Measurements from ENCODE around the gene MANSC1.

MANSC1 gene

DNA sequence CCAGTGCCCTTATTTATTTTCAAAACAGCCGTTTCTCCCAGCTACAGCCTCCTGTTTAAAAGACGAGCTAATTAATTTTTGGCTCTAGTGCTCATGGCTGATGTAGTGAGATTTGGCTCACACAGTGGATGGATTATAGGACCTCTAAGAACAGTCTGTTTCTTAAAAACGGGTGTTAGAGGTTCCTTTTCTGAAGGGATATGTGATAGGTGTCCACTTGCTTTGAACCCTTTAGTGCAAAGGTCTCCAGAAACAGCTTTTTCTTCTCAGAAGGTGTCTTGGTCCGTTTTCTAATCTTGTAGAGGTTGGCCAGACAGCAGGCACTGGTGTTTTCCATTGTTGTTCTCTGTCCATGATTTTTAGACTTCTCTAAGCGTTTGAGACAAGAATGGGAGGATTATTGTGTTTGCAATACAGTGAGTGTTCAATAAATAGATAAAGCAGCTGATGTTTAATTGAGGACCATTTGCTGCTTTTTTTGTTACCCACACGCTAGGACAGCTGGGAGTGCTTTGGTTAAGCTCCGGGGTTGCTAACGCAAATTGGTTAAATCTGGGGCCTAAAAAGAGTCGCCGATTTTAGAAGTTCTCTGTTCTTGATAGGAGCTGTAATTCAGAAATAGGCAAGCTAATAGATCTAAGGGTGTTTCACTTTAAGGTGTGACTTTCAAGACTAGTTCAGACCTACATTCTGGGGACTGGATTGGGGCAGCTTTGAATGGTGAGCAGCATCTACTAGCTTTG lies 7.8 kb upstream of the MANSC1 start:
- CTCF ChIA-PET = interaction anchor here (0.6 to 1.2 kb wide), 12 partner anchors 8 to 379 kb away, joined by 3 to 7 read pairs (median 3); partner anchors contain the start of gene MANSC1
- H3K27ac ChIP-seq (ENCODE audit: extremely low read depth, low read depth, low read length) = peak overlapping the region; percentile 87

DNA sequence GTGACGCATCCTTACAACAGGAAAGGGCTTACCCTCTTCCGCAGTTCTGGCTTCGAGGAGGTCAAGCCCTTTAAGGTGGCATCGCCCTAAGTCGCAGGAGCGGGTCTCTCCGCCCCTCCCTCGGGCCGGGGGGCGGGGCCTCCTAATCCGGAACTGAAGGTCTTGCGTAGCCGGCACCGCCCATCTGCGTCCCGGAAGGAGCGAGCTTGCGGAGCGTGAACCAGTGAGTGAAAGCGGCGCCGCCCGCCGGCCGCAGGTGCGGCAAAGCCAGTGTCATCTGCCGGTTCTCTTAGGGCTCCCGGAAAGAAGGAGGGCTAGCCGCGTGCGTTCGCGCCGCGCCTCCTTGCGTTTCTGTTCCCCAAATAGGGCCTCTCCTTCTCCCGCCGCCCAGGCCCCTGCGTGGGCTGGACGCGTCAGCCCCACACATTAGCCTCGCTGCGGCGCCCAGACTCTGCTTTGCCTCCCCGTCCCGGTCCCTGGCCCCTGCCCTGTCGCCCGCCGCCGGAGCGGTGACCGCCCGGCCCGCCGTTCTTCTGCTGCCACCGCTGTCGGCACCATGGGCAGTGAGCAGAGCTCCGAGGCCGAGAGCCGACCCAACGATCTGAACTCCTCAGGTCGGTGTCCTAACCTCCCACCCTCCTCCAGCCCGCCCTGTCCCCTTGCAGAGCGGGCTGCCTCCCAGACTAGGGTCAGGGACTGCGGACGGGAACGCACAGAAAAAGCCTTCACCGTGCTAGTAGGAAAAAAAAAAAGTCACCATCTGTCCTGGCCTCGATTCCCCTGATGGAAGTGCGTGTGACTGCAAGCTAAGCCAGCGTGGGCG lies 7.1 kb upstream of the MANSC1 start, which contains the start of gene BORCS5:
BORCS5 (plus strand) TSS at position 183 of the 823 bp plus-strand sequence; CDS start at position 557, 374 bp downstream.
- Histone ChIP-seq H3K4me1 (ENCODE audit: control insufficient read depth, insufficient read depth, low read length) (peaks cover 5% of the 10 kb centered on the region), H3K36me3 (ENCODE audit: control insufficient read depth in 2 of 2, insufficient read depth in 1 of 2, low read length in 2 of 2) (no peaks in the 10 kb centered on the region), H3K9me3 (ENCODE audit: control insufficient read depth, insufficient read depth, low read depth, low read length) (no peaks in the 10 kb centered on the region), H3K4me3 (ENCODE audit: low read depth, low read length) (peak within 1 kb of the TSS; percentile 83), H3K27ac (ENCODE audit: extremely low read depth, low read depth, low read length) (peak within 1 kb of the TSS; percentile 87)
- ChIA-PET CTCF (interaction anchor here (0.6 to 1.2 kb wide), 14 partner anchors 8 to 932 kb away, joined by 3 to 7 read pairs (median 4); partner anchors contain the start of gene MANSC1), POLR2A (interaction anchor here (0.5 to 2.1 kb wide), 18 partner anchors 7 to 707 kb away, joined by 3 to 12 read pairs (median 4); partner anchors contain the start of genes CDKN1B, ETV6, LRP6 and MANSC1)
- peak; percentile 64; the same call in 1 of the 2 replicates for TF ChIP-seq ZNF366 (tag by site-specific recombination; conservative IDR thresholded peaks at IDR 0.05)
- TF ChIP-seq, protein P1, sequence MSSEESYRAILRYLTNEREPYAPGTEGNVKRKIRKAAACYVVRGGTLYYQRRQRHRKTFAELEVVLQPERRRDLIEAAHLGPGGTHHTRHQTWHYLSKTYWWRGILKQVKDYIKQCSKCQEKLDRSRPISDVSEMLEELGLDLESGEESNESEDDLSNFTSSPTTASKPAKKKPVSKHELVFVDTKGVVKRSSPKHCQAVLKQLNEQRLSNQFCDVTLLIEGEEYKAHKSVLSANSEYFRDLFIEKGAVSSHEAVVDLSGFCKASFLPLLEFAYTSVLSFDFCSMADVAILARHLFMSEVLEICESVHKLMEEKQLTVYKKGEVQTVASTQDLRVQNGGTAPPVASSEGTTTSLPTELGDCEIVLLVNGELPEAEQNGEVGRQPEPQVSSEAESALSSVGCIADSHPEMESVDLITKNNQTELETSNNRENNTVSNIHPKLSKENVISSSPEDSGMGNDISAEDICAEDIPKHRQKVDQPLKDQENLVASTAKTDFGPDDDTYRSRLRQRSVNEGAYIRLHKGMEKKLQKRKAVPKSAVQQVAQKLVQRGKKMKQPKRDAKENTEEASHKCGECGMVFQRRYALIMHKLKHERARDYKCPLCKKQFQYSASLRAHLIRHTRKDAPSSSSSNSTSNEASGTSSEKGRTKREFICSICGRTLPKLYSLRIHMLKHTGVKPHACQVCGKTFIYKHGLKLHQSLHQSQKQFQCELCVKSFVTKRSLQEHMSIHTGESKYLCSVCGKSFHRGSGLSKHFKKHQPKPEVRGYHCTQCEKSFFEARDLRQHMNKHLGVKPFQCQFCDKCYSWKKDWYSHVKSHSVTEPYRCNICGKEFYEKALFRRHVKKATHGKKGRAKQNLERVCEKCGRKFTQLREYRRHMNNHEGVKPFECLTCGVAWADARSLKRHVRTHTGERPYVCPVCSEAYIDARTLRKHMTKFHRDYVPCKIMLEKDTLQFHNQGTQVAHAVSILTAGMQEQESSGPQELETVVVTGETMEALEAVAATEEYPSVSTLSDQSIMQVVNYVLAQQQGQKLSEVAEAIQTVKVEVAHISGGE (tag by site-specific recombination; conservative IDR thresholded peaks at IDR 0.05; ENCODE audit: low read depth) = peak; percentile 83
- 0 out of 2 replicates have a peak, but pooled peaks have one; percentile 51 for TF ChIP-seq ZNF2 (tag by site-specific recombination; IDR thresholded peaks at IDR 0.05)
- peak; percentile 94 for TF ChIP-seq SP3 (tag by site-specific recombination; IDR thresholded peaks at IDR 0.05)
- TF ChIP-seq, protein P2, sequence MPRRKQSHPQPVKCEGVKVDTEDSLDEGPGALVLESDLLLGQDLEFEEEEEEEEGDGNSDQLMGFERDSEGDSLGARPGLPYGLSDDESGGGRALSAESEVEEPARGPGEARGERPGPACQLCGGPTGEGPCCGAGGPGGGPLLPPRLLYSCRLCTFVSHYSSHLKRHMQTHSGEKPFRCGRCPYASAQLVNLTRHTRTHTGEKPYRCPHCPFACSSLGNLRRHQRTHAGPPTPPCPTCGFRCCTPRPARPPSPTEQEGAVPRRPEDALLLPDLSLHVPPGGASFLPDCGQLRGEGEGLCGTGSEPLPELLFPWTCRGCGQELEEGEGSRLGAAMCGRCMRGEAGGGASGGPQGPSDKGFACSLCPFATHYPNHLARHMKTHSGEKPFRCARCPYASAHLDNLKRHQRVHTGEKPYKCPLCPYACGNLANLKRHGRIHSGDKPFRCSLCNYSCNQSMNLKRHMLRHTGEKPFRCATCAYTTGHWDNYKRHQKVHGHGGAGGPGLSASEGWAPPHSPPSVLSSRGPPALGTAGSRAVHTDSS (tag by site-specific recombination; IDR thresholded peaks at IDR 0.05) = no peak
- TF ChIP-seq KLF10 (tag by site-specific recombination; IDR thresholded peaks at IDR 0.05) = peak; percentile 92
- TF ChIP-seq ZNF10 (tag by site-specific recombination; IDR thresholded peaks at IDR 0.05) = peak; percentile 56; the same call in 1 of the 2 replicates
- TF ChIP-seq, protein P3, sequence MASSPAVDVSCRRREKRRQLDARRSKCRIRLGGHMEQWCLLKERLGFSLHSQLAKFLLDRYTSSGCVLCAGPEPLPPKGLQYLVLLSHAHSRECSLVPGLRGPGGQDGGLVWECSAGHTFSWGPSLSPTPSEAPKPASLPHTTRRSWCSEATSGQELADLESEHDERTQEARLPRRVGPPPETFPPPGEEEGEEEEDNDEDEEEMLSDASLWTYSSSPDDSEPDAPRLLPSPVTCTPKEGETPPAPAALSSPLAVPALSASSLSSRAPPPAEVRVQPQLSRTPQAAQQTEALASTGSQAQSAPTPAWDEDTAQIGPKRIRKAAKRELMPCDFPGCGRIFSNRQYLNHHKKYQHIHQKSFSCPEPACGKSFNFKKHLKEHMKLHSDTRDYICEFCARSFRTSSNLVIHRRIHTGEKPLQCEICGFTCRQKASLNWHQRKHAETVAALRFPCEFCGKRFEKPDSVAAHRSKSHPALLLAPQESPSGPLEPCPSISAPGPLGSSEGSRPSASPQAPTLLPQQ (tag by site-specific recombination; IDR thresholded peaks at IDR 0.05) = peak; percentile 78; the same call in 1 of the 2 replicates
- TF ChIP-seq ZNF514 (tag by site-specific recombination; IDR thresholded peaks at IDR 0.05) = no peak
- TF ChIP-seq, protein P4, sequence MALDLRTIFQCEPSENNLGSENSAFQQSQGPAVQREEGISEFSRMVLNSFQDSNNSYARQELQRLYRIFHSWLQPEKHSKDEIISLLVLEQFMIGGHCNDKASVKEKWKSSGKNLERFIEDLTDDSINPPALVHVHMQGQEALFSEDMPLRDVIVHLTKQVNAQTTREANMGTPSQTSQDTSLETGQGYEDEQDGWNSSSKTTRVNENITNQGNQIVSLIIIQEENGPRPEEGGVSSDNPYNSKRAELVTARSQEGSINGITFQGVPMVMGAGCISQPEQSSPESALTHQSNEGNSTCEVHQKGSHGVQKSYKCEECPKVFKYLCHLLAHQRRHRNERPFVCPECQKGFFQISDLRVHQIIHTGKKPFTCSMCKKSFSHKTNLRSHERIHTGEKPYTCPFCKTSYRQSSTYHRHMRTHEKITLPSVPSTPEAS (tag by site-specific recombination; IDR thresholded peaks at IDR 0.05) = peak; percentile 29; the same call in 1 of the 2 replicates
- TF ChIP-seq, protein P5, sequence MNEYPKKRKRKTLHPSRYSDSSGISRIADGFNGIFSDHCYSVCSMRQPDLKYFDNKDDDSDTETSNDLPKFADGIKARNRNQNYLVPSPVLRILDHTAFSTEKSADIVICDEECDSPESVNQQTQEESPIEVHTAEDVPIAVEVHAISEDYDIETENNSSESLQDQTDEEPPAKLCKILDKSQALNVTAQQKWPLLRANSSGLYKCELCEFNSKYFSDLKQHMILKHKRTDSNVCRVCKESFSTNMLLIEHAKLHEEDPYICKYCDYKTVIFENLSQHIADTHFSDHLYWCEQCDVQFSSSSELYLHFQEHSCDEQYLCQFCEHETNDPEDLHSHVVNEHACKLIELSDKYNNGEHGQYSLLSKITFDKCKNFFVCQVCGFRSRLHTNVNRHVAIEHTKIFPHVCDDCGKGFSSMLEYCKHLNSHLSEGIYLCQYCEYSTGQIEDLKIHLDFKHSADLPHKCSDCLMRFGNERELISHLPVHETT (tag by site-specific recombination; IDR thresholded peaks at IDR 0.05) = 0 out of 2 replicates have a peak, but pooled peaks have one; percentile 29
- no peak for TF ChIP-seq IKZF3 (tag by site-specific recombination; IDR thresholded peaks at IDR 0.05)
- TF ChIP-seq PRDM1 (tag by site-specific recombination; IDR thresholded peaks at IDR 0.05) = peak; percentile 17; the same call in 1 of the 2 replicates
- TF ChIP-seq, protein P6, sequence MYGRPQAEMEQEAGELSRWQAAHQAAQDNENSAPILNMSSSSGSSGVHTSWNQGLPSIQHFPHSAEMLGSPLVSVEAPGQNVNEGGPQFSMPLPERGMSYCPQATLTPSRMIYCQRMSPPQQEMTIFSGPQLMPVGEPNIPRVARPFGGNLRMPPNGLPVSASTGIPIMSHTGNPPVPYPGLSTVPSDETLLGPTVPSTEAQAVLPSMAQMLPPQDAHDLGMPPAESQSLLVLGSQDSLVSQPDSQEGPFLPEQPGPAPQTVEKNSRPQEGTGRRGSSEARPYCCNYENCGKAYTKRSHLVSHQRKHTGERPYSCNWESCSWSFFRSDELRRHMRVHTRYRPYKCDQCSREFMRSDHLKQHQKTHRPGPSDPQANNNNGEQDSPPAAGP (tag by site-specific recombination; IDR thresholded peaks at IDR 0.05) = peak; percentile 82

More for the DNA sequence above, 7.8 kb upstream of the MANSC1 start:
- peak; percentile 6; the same call in 1 of the 2 replicates for TF ChIP-seq ZNF335 (tag by site-specific recombination; conservative IDR thresholded peaks at IDR 0.05)
- no peak for TF ChIP-seq ZNF621 (tag by site-specific recombination; IDR thresholded peaks at IDR 0.05)
- TF ChIP-seq, protein P7, sequence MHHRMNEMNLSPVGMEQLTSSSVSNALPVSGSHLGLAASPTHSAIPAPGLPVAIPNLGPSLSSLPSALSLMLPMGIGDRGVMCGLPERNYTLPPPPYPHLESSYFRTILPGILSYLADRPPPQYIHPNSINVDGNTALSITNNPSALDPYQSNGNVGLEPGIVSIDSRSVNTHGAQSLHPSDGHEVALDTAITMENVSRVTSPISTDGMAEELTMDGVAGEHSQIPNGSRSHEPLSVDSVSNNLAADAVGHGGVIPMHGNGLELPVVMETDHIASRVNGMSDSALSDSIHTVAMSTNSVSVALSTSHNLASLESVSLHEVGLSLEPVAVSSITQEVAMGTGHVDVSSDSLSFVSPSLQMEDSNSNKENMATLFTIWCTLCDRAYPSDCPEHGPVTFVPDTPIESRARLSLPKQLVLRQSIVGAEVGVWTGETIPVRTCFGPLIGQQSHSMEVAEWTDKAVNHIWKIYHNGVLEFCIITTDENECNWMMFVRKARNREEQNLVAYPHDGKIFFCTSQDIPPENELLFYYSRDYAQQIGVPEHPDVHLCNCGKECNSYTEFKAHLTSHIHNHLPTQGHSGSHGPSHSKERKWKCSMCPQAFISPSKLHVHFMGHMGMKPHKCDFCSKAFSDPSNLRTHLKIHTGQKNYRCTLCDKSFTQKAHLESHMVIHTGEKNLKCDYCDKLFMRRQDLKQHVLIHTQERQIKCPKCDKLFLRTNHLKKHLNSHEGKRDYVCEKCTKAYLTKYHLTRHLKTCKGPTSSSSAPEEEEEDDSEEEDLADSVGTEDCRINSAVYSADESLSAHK (tag by site-specific recombination; IDR thresholded peaks at IDR 0.05) = peak; percentile 43
- Histone ChIP-seq H3K4me3 (ENCODE audit: low read depth, low read length) (peak overlapping the region; percentile 83), H3K4me1 (ENCODE audit: control insufficient read depth, insufficient read depth, low read length) (peaks cover 5% of the 10 kb centered on the region), H3K36me3 (ENCODE audit: control insufficient read depth in 2 of 2, insufficient read depth in 1 of 2, low read length in 2 of 2) (peaks cover 0 to 4% of the 10 kb centered on the region in 2 experiments; a peak in 1 of 3 replicates), H3K9me3 (ENCODE audit: control insufficient read depth, insufficient read depth, low read depth, low read length) (no peaks in the 10 kb centered on the region)
- POLR2A ChIA-PET = interaction anchor here (0.5 to 2.1 kb wide), 11 partner anchors 8 to 368 kb away, joined by 3 to 12 read pairs (median 5); partner anchors contain the start of genes CDKN1B, LRP6 and MANSC1

Measured in HEK293 (cell line).